ENCODE results near the gene HLA-DQB2.

GRCh38 chr6:32785781-32786533, 22.6 kb upstream of the HLA-DQB2 start:
- TF ChIP-seq ESRRG (CRISPR knock-in tag; IDR thresholded peaks at IDR 0.05) = no peak
- no peak for TF ChIP-seq ZFP30 (CRISPR knock-in tag; IDR thresholded peaks at IDR 0.05)
- TF ChIP-seq CSDC2 (CRISPR knock-in tag; IDR thresholded peaks at IDR 0.05) = no peak
- no peak for TF ChIP-seq PATZ1 (CRISPR knock-in tag; IDR thresholded peaks at IDR 0.05; ENCODE audit: borderline replicate concordance)
- no peak for TF ChIP-seq TCF4 (CRISPR knock-in tag; IDR thresholded peaks at IDR 0.05; ENCODE audit: borderline replicate concordance)
- TF ChIP-seq ZNF8 (CRISPR knock-in tag; IDR thresholded peaks at IDR 0.05) = no peak
- no peak for TF ChIP-seq CSRNP3 (CRISPR knock-in tag; IDR thresholded peaks at IDR 0.05)
- TF ChIP-seq ISL1 (CRISPR knock-in tag; IDR thresholded peaks at IDR 0.05) = no peak
- no peak for TF ChIP-seq SNAI2 (CRISPR knock-in tag; IDR thresholded peaks at IDR 0.05)
- no peak for TF ChIP-seq TOX (CRISPR knock-in tag; IDR thresholded peaks at IDR 0.05; ENCODE audit: borderline replicate concordance)
- TF ChIP-seq ZFP3 (CRISPR knock-in tag; IDR thresholded peaks at IDR 0.05) = no peak
- TF ChIP-seq ZC3H10 (CRISPR knock-in tag; IDR thresholded peaks at IDR 0.05) = no peak
- no peak for TF ChIP-seq PPARA (CRISPR knock-in tag; IDR thresholded peaks at IDR 0.05; ENCODE audit: borderline replicate concordance)

Measured in SK-N-SH treated with all-trans-retinoic acid at 6 μM for 48 hours (cell line).